CD14-positive monocyte (primary cell): ENCODE data around the gene UBIAD1. TPM values are rescaled to one million over a fixed set of nuclear protein-coding genes. Genes with fewer than 3 reads are reported as not detected.

ENCODE experiments used
- DNase-seq, 3 donors: peaks; one replicate each; pipeline ENCODE4 v3.0.0-alpha.2; 2011 to 2022
- H2AFZ ChIP-seq: 2 replicates; pipeline ENCODE4 v1.6.0; 2012; ENCODE audit warnings: mild to moderate bottlenecking, low read depth, low read length, inconsistent platforms; ENCODE audit not compliant: insufficient read depth, poor library complexity, severe bottlenecking
- H3K27ac ChIP-seq, 2 donors: 1 replicate in 1 of 2; 2 replicates in 1 of 2; pipeline ENCODE4 v1.5.1; 2012 to 2013; ENCODE audit warnings: low read length in 2 of 2, control low read depth in 1 of 2, inconsistent platforms in 1 of 2, low read depth in 1 of 2, mild to moderate bottlenecking in 1 of 2
- H3K27me3 ChIP-seq, 2 donors: one replicate each; pipeline versions ENCODE4 v1.6.0 to v1.6.1; 2011 to 2013; ENCODE audit warnings: low read length in 2 of 2; ENCODE audit not compliant: control insufficient read depth in 2 of 2, insufficient read depth in 2 of 2
- H3K36me3 ChIP-seq, 2 donors: replicated peaks in 1 of 2; 1 replicate in 1 of 2; 2 replicates in 1 of 2; pipeline versions ENCODE4 v1.5.1 to v1.6.1; 2012 to 2013; ENCODE audit warnings: low read length in 2 of 2, control low read depth in 1 of 2, inconsistent platforms in 1 of 2, mild to moderate bottlenecking in 1 of 2; ENCODE audit not compliant: insufficient read depth in 2 of 2, control insufficient read depth in 1 of 2
- H3K4me1 ChIP-seq, 2 donors: 1 replicate in 1 of 2; 2 replicates in 1 of 2; pipeline versions ENCODE4 v1.5.1 to v1.6.1; 2012 to 2013; ENCODE audit warnings: low read length in 2 of 2, control low read depth in 1 of 2, inconsistent platforms in 1 of 2, mild to moderate bottlenecking in 1 of 2, moderate library complexity in 1 of 2; ENCODE audit not compliant: insufficient read depth in 2 of 2, control insufficient read depth in 1 of 2
- H3K4me2 ChIP-seq: replicated peaks from 2 replicates; pipeline ENCODE3; 2012; ENCODE audit warnings: low read length, moderate library complexity, mild to moderate bottlenecking; ENCODE audit not compliant: poor library complexity, severe bottlenecking; ENCODE audit errors: extremely low read depth
- H3K4me3 ChIP-seq, 3 experiments: fragments of 200-600 bp in 1 of 3; sonication (generic) in 1 of 3; replicated peaks in 1 of 3; 1 replicate in 2 of 3; 2 replicates in 1 of 3; pipeline ENCODE4 v1.5.1; 2011 to 2013; ENCODE audit warnings: low read length in 3 of 3, mild to moderate bottlenecking in 3 of 3, control low read depth in 2 of 3, low read depth in 2 of 3, inconsistent platforms in 1 of 3, moderate library complexity in 1 of 3
- H3K79me2 ChIP-seq: 2 replicates; pipeline ENCODE4 v1.6.0; 2012; ENCODE audit warnings: mild to moderate bottlenecking, control low read depth, inconsistent platforms, low read length, moderate library complexity; ENCODE audit not compliant: insufficient read depth
- H3K9ac ChIP-seq: 2 replicates; pipeline ENCODE4 v1.6.0; 2017; ENCODE audit warnings: low read length, mild to moderate bottlenecking; ENCODE audit not compliant: insufficient read depth, poor library complexity, severe bottlenecking
- H3K9me3 ChIP-seq, 2 donors: replicated peaks in 1 of 2; 1 replicate in 1 of 2; 2 replicates in 1 of 2; pipeline versions ENCODE4 v1.5.1 to v1.6.1; 2012 to 2013; ENCODE audit warnings: low read length in 2 of 2, control low read depth in 1 of 2; ENCODE audit not compliant: control insufficient read depth in 1 of 2, insufficient read depth in 1 of 2
- H4K20me1 ChIP-seq: 2 replicates; pipeline ENCODE4 v1.6.0; 2012; ENCODE audit warnings: mild to moderate bottlenecking, low read length, control low read depth, moderate library complexity; ENCODE audit not compliant: insufficient read depth
- H3K27ac Mint-ChIP-seq, 7 donors: one replicate each; pipeline ENCODE4 v1.8.0; 2020; ENCODE audit warnings: mild to moderate bottlenecking in 7 of 7, mixed read lengths in 7 of 7, moderate library complexity in 6 of 7, inconsistent platforms in 2 of 7
- H3K27me3 Mint-ChIP-seq, 3 donors: one replicate each; pipeline ENCODE4 v1.8.0; 2021 to 2022; ENCODE audit warnings: low read depth in 3 of 3, mild to moderate bottlenecking in 3 of 3, mixed read lengths in 3 of 3, moderate library complexity in 3 of 3, inconsistent platforms in 1 of 3
- H3K36me3 Mint-ChIP-seq, 2 donors: one replicate each; pipeline ENCODE4 v1.8.0; 2020; ENCODE audit warnings: mixed read lengths in 2 of 2, inconsistent platforms in 1 of 2, mild to moderate bottlenecking in 1 of 2
- H3K4me1 Mint-ChIP-seq: one replicate; pipeline ENCODE4 v1.8.0; 2020; ENCODE audit warnings: mild to moderate bottlenecking, mixed read lengths
- H3K4me3 Mint-ChIP-seq, 2 donors: one replicate each; pipeline ENCODE4 v1.8.0; 2020; ENCODE audit warnings: mild to moderate bottlenecking in 2 of 2, mixed read lengths in 2 of 2, moderate library complexity in 1 of 2
- H3K9me3 Mint-ChIP-seq, 7 donors: one replicate each; pipeline ENCODE4 v1.8.0; 2020 to 2022; ENCODE audit warnings: mixed read lengths in 7 of 7, mild to moderate bottlenecking in 6 of 7, moderate library complexity in 6 of 7, inconsistent platforms in 2 of 7
- CTCF ChIP-seq: fragments of 200-600 bp; IDR thresholded peaks from one replicate; pipeline ENCODE4 v1.8.0; 2022; ENCODE audit warnings: antibody characterized with exemption, mild to moderate bottlenecking
- WGBS: methylation state at CpG from one replicate; pipeline ENCODE4 v1.1.5; 2013; ENCODE audit warnings: missing lambda C conversion rate; ENCODE audit not compliant: insufficient coverage; 5-methylcytosine and 5-hydroxymethylcytosine counted together
- intact Hi-C, 2 donors: fragments of 100-400 bp; cut with micrococcal nuclease; formaldehyde crosslinking; loops; one replicate each; pipeline versions ENCODE4 v1.15.0 to v1.15.1; 2023
- polyA plus RNA-seq, 3 donors: library from polyadenylated mRNA; depleted of rRNA in 1 of 3; unstranded in 2 of 3; stranded (reverse) in 1 of 3; fragments of 300-500 nt in 2 of 3; fragments of >200 nt in 1 of 3; fragmentation: Illumina TruSeq in 2 of 3; gene quantifications; 1 replicate in 2 of 3; 2 replicates in 1 of 3; pipeline ENCODE4 v1.2.3, GENCODE V29; 2012 to 2021

The UBIAD1 gene
- polyA plus RNA-seq, 3 donors = 4.3 to 10.5 (median 9.8) TPM

- TF ChIP-seq CTCF = no peak
- Mint-ChIP-seq H3K4me1 (no peaks in the 10 kb centered on the region), H3K9me3 (no peaks in the 10 kb centered on the region), H3K27ac (no peak overlapping the region), H3K36me3 (no peaks in the 10 kb centered on the region), H3K4me3 (no peak overlapping the region), H3K27me3 (peaks cover 1 to 12% (median 3%) of the 10 kb centered on the region in 3 donors)
- 100% methylated on average over 2 of the region's 3 CpGs for WGBS
- H3K9ac ChIP-seq = no peak overlapping the region
- H4K20me1 ChIP-seq = no peaks in the 10 kb centered on the region
- H2AFZ ChIP-seq = no peak overlapping the region
- H3K4me2 ChIP-seq = no peak overlapping the region
- no peaks in the 10 kb centered on the region for H3K9me3 ChIP-seq
- no peaks in the 10 kb centered on the region for H3K4me1 ChIP-seq
- H3K36me3 ChIP-seq = no peaks in the 10 kb centered on the region
- no peaks in the 10 kb centered on the region for H3K27me3 ChIP-seq
- H3K79me2 ChIP-seq = no peaks in the 10 kb centered on the region
- no peak for DNase-seq
- intact Hi-C loops = no loop called here
- H3K4me3 ChIP-seq = no peak overlapping the region
- H3K27ac ChIP-seq = no peak overlapping the region
Measured at GRCh38 chr1:11307852-11308251, 34.9 kb downstream of the UBIAD1 start.

GRCh38 chr1:11308699-11309224 is 35.8 kb downstream of the UBIAD1 start:
- Mint-ChIP-seq H3K4me3 (no peak overlapping the region), H3K4me1 (no peaks in the 10 kb centered on the region), H3K27me3 (peaks cover 1 to 12% (median 3%) of the 10 kb centered on the region in 3 donors), H3K27ac (no peak overlapping the region), H3K9me3 (no peaks in the 10 kb centered on the region), H3K36me3 (no peaks in the 10 kb centered on the region)
- Histone ChIP-seq H2AFZ (no peak overlapping the region), H3K4me1 (no peaks in the 10 kb centered on the region), H3K9me3 (no peaks in the 10 kb centered on the region), H4K20me1 (no peaks in the 10 kb centered on the region), H3K79me2 (no peaks in the 10 kb centered on the region), H3K27me3 (no peaks in the 10 kb centered on the region), H3K36me3 (no peaks in the 10 kb centered on the region), H3K4me3 (no peak overlapping the region), H3K4me2 (no peak overlapping the region), H3K9ac (no peak overlapping the region), H3K27ac (no peak overlapping the region)
- 97% methylated on average over 4 of the region's 6 CpGs for WGBS
- DNase-seq = no peak
- intact Hi-C loops = no loop called here
- TF ChIP-seq CTCF = no peak
